HEK293 (cell line): Measurements from ENCODE around the gene MACROD1.

Source experiments
- CTCF ChIA-PET: fragments of 350-600 bp; formaldehyde crosslinking; extraction: SDS; loops from one replicate; lab custom pipeline; 2021; ENCODE audit warnings: antibody characterized with exemption; lab: Yijun Ruan, JAX
- POLR2A ChIA-PET: fragments of 300-600 bp; formaldehyde crosslinking; extraction: SDS; loops from one replicate; lab custom pipeline; 2020; ENCODE audit warnings: antibody characterized with exemption, inconsistent platforms; lab: Yijun Ruan, JAX
- H3K27ac ChIP-seq: fragments of 200-500 bp; sonication (Bioruptor generic); 2 replicates; pipeline ENCODE4 v1.5.1; 2014; ENCODE audit warnings: low read depth, low read length, control low read depth, inconsistent platforms; ENCODE audit errors: extremely low read depth
- H3K36me3 ChIP-seq, 2 experiments: fragments of 200-500 bp in 1 of 2; sonication (Bioruptor generic) in 1 of 2; 1 replicate in 1 of 2; 2 replicates in 1 of 2; pipeline ENCODE4 v1.5.1; 2014 to 2017; ENCODE audit warnings: inconsistent platforms in 2 of 2, low read length in 2 of 2; ENCODE audit not compliant: control insufficient read depth in 2 of 2, insufficient read depth in 1 of 2
- H3K4me1 ChIP-seq: fragments of 200-500 bp; sonication (Bioruptor generic); 2 replicates; pipeline ENCODE4 v1.5.1; 2014; ENCODE audit warnings: mild to moderate bottlenecking, low read length, inconsistent platforms; ENCODE audit not compliant: control insufficient read depth, insufficient read depth
- H3K4me3 ChIP-seq: 2 replicates; pipeline ENCODE4 v1.5.1; 2011; ENCODE audit warnings: low read depth, mild to moderate bottlenecking, control low read depth, low read length, moderate library complexity
- H3K9me3 ChIP-seq: fragments of 200-500 bp; sonication (Bioruptor generic); 2 replicates; pipeline ENCODE4 v1.5.1; 2014; ENCODE audit warnings: low read depth, low read length, inconsistent platforms; ENCODE audit not compliant: control insufficient read depth, insufficient read depth
- ELK4 ChIP-seq: IDR thresholded peaks from 2 replicates; pipeline ENCODE4 v1.6.1; 2011; ENCODE audit warnings: mild to moderate bottlenecking, low read depth, low read length, borderline replicate concordance
- IKZF3 ChIP-seq: fragments of 450-650 bp; IDR thresholded peaks from 2 replicates; pipeline ENCODE4 v1.5.0; 2018; ENCODE audit warnings: missing biosample characterization, mild to moderate bottlenecking, missing genetic modification characterization, moderate library complexity
- KLF1 ChIP-seq: fragments of 450-650 bp; formaldehyde crosslinking; IDR thresholded peaks from 2 replicates; pipeline ENCODE4 v1.5.1; 2016; ENCODE audit warnings: missing biosample characterization, missing genetic modification characterization
- KLF8 ChIP-seq: fragments of 450-650 bp; formaldehyde crosslinking; IDR thresholded peaks from 2 replicates; pipeline ENCODE4 v1.5.1; 2016; ENCODE audit warnings: missing biosample characterization, missing genetic modification characterization
- MYNN ChIP-seq: fragments of 450-650 bp; formaldehyde crosslinking; IDR thresholded peaks from 2 replicates; pipeline ENCODE4 v1.5.1; 2016; ENCODE audit warnings: missing biosample characterization, missing genetic modification characterization, borderline replicate concordance
- PRDM2 ChIP-seq: fragments of 450-650 bp; formaldehyde crosslinking; IDR thresholded peaks from 2 replicates; pipeline ENCODE4 v1.5.1; 2016; ENCODE audit warnings: missing biosample characterization, missing genetic modification characterization, borderline replicate concordance
- REPIN1 ChIP-seq: fragments of 450-650 bp; formaldehyde crosslinking; IDR thresholded peaks from 2 replicates; pipeline ENCODE4 v1.5.1; 2017; ENCODE audit warnings: missing biosample characterization, missing genetic modification characterization, low read depth
- SP2 ChIP-seq: fragments of 450-650 bp; formaldehyde crosslinking; IDR thresholded peaks from 2 replicates; pipeline ENCODE4 v1.5.1; 2016; ENCODE audit warnings: missing biosample characterization, missing genetic modification characterization
- ZBTB48 ChIP-seq: fragments of 450-650 bp; formaldehyde crosslinking; IDR thresholded peaks from 2 replicates; pipeline ENCODE4 v1.5.1; 2016; ENCODE audit warnings: missing biosample characterization, missing genetic modification characterization
- ZNF148 ChIP-seq: fragments of 450-650 bp; formaldehyde crosslinking; IDR thresholded peaks from 2 replicates; pipeline ENCODE4 v1.5.0; 2017; ENCODE audit warnings: missing biosample characterization, missing genetic modification characterization, borderline replicate concordance
- ZNF19 ChIP-seq: fragments of 450-650 bp; formaldehyde crosslinking; IDR thresholded peaks from 2 replicates; pipeline ENCODE4; 2016; ENCODE audit warnings: missing biosample characterization, missing genetic modification characterization, low read depth
- ZNF248 ChIP-seq: fragments of 450-650 bp; formaldehyde crosslinking; IDR thresholded peaks from 2 replicates; pipeline ENCODE4 v1.5.1; 2017; ENCODE audit warnings: missing biosample characterization, missing genetic modification characterization
- ZNF266 ChIP-seq: fragments of 450-650 bp; formaldehyde crosslinking; IDR thresholded peaks from 2 replicates; pipeline ENCODE4 v1.5.1; 2016; ENCODE audit warnings: missing biosample characterization, missing genetic modification characterization, low read depth
- ZNF350 ChIP-seq: fragments of 450-650 bp; formaldehyde crosslinking; IDR thresholded peaks from 2 replicates; pipeline ENCODE4 v1.5.0; 2017; ENCODE audit warnings: missing biosample characterization, mild to moderate bottlenecking, missing genetic modification characterization
- ZNF391 ChIP-seq: fragments of 450-650 bp; formaldehyde crosslinking; IDR thresholded peaks from 2 replicates; pipeline ENCODE4 v1.5.1; 2016; ENCODE audit warnings: low read depth, missing biosample characterization, missing genetic modification characterization, borderline replicate concordance
- ZNF514 ChIP-seq: fragments of 450-650 bp; formaldehyde crosslinking; IDR thresholded peaks from 2 replicates; pipeline ENCODE4 v1.5.1; 2016; ENCODE audit warnings: missing biosample characterization, missing genetic modification characterization
- ZNF521 ChIP-seq: fragments of 450-650 bp; formaldehyde crosslinking; IDR thresholded peaks from 2 replicates; pipeline ENCODE4 v1.5.1; 2017; ENCODE audit warnings: missing biosample characterization, mild to moderate bottlenecking, missing genetic modification characterization
- ZNF529 ChIP-seq: fragments of 450-650 bp; formaldehyde crosslinking; IDR thresholded peaks from 2 replicates; pipeline ENCODE4 v1.5.1; 2017; ENCODE audit warnings: missing genetic modification characterization, missing biosample characterization; ENCODE audit not compliant: insufficient replicate concordance
- ZNF585B ChIP-seq: fragments of 450-650 bp; formaldehyde crosslinking; IDR thresholded peaks from 2 replicates; pipeline ENCODE4 v1.5.1; 2016; ENCODE audit warnings: missing biosample characterization, missing genetic modification characterization
- ZNF785 ChIP-seq: fragments of 450-650 bp; formaldehyde crosslinking; IDR thresholded peaks from 2 replicates; pipeline ENCODE4 v1.5.1; 2016; ENCODE audit warnings: missing biosample characterization, missing genetic modification characterization
- ZNF792 ChIP-seq: fragments of 450-650 bp; formaldehyde crosslinking; IDR thresholded peaks from 2 replicates; pipeline ENCODE4 v1.5.1; 2016; ENCODE audit warnings: missing biosample characterization, missing genetic modification characterization
- ZNF837 ChIP-seq: fragments of 450-650 bp; formaldehyde crosslinking; IDR thresholded peaks from 2 replicates; pipeline ENCODE4 v1.5.1; 2016; ENCODE audit warnings: missing biosample characterization, missing genetic modification characterization
- TF ChIP-seq, protein P1 (sequence below): fragments of 450-650 bp; formaldehyde crosslinking; IDR thresholded peaks from 2 replicates; pipeline ENCODE4 v1.5.1; 2016; ENCODE audit warnings: missing biosample characterization, missing genetic modification characterization

The MACROD1 gene

DNA sequence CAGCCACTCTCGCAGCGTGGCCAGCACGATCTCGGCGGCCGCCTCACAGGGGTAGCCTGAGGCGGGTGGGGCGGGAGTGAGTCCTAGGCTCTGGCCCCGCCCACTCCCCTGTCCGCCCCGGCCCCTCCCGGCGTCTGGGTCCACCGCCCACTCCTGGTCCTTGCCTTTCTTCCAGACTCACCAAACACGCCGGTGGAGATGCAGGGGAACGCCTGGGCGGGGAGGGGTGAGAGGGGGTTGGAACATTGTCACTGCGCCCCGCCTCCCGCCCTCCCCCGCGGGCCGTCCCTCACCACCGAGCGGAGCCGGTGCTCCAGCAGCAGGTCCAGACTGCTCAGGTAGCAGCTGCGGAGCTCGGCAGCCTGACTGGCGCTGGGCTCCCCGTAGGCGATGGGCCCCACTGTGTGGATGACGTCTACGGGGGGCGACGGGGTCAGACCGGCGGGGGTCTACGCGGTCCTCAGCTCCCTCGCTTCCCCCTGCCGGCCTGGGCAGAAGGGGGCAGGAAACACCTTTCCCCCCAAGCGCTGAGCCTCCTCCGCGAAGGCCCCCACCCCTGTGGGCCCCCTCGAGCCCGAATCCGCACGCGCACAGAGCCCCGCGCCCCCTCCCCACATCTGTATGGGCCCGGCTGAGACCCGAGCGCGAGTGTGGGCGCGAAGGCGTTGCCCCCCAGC is 166.4 kb downstream of the MACROD1 start (continued):
- no peak for TF ChIP-seq ZBTB48 (tag by site-specific recombination)

- ChIA-PET CTCF (interaction anchor here (0.6 to 4.3 kb wide), 4 partner anchors 19 to 152 kb away, joined by 3 to 70 read pairs (median 4); no protein-coding TSS in a partner anchor), POLR2A (interaction anchor here (0.5 to 4.7 kb wide), 4 partner anchors 9 to 187 kb away, joined by 3 to 18 read pairs (median 4); partner anchors contain the start of gene STIP1)
- Histone ChIP-seq H3K4me1 (no peaks in the 10 kb centered on the region), H3K27ac (0 out of 2 replicates have a peak overlapping the region, but pooled peaks have one; percentile 16), H3K4me3 (no peak overlapping the region), H3K9me3 (no peaks in the 10 kb centered on the region), H3K36me3 (peaks cover 4 to 64% of the 10 kb centered on the region in 2 experiments; a peak in 2 of 3 replicates)
- TF ChIP-seq ZNF785 (tag by site-specific recombination) (no peak), ZNF529 (tag by site-specific recombination) (no peak), ZNF514 (tag by site-specific recombination) (no peak), REPIN1 (no peak), ZNF585B (tag by site-specific recombination) (no peak), ELK4 (no peak), ZNF148 (tag by site-specific recombination) (no peak), ZNF792 (tag by site-specific recombination) (no peak), MYNN (tag by site-specific recombination) (no peak), ZNF266 (no peak), ZNF391 (tag by site-specific recombination) (no peak), ZNF521 (tag by site-specific recombination) (no peak), KLF8 (tag by site-specific recombination) (peak; percentile 25; the same call in 1 of the 2 replicates), ZNF837 (tag by site-specific recombination) (no peak), ZNF248 (tag by site-specific recombination) (no peak), IKZF3 (tag by site-specific recombination) (no peak), SP2 (tag by site-specific recombination) (peak; percentile 30; the same call in 1 of the 2 replicates), ZNF350 (tag by site-specific recombination) (no peak), PRDM2 (tag by site-specific recombination) (no peak), ZNF19 (tag by site-specific recombination) (no peak), KLF1 (tag by site-specific recombination) (peak; percentile 27; the same call in 1 of the 2 replicates)
- TF ChIP-seq, protein P1, sequence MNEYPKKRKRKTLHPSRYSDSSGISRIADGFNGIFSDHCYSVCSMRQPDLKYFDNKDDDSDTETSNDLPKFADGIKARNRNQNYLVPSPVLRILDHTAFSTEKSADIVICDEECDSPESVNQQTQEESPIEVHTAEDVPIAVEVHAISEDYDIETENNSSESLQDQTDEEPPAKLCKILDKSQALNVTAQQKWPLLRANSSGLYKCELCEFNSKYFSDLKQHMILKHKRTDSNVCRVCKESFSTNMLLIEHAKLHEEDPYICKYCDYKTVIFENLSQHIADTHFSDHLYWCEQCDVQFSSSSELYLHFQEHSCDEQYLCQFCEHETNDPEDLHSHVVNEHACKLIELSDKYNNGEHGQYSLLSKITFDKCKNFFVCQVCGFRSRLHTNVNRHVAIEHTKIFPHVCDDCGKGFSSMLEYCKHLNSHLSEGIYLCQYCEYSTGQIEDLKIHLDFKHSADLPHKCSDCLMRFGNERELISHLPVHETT, result no peak
Observed at GRCh38 chr11:63998558-63999348, 167.2 kb downstream of the MACROD1 start.
